NCI-H2196 treated with DMSO at 0.1 percent for 48 hours (cell line): ENCODE results near the gene ZEB2.
"Not testable (repeated sequence)": the region's sequence is repeated elsewhere in the genome, so short reads cannot be mapped to it uniquely, and the experiment has no call there.

ENCODE experiments used
- DNase-seq: peaks from one replicate; lab custom pipeline; 2025; ENCODE audit not compliant: unreplicated experiment; lab: John Stamatoyannopoulos, UW

ZEB2 gene

DNA sequence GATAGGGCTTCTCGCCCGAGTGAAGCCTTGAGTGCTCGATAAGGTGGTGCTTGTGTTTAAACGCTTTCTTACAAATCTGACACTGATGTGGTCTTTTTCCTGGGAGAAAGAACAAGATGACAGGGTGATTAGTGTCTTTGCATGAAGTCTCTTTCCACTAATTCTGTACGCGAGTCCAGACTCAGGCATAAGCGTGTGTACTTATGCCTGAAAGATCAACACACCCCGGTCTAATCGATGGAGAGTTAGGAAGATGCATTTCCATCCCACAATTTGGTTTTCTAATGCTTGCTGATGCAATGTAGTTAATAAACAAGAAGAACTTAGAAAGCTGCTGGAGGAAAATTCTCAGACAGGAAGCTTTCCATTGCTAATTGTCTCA, 130.0 kb downstream of the ZEB2 start:
- DNase-seq: no peak

- DNase-seq: no peak
These were observed 130.6 kb downstream of the ZEB2 start for GRCh38 chr2:144389151-144389929.

GRCh38 chr2:144385381-144385780, 134.5 kb downstream of the ZEB2 start:
- DNase-seq: no peak

DNA sequence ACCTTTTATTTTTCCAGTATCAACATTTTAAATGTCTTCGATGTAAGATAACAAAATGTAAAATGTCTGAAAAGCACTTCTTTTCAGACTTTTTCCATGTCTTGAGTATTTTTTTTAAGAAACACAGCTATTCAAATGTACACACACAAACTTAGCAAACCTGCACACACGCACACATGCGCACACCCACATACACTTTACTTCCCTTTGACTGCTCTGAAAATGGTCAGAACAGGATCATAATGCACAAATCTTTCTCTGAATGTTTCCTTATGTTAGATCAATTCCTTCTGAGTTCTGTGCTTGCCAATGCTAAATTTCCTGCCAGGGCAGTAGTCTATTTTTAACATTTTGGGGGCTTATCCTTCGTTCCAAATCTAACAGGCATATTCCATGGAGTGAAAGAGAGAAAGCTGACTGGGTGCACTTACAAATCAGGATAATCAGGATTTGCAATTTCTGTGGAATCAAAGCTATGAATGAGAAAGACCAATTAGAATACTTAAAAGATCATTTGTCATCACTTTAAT, 136.3 kb downstream of the ZEB2 start:
- DNase-seq: no peak

DNA sequence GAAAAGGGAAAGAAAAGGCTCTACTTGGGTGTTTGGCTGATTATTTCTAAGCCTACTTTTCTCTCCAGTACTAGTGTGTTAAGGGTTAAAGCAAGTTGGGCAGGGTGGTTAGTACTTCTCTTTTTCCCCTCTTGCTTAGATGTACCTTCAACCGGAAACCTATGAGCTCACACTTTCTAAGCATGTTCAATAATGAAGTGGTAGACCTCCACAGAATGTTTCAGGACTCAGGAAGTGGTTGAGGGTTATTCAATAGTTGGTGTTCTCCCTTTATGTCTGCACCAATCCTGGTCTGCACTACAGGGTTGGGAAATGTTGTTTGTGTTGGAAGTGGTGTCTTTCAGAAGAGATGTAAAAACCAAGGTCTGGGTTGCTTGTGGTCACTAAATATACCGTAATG, 137.1 kb downstream of the ZEB2 start:
- no peak for DNase-seq

DNA sequence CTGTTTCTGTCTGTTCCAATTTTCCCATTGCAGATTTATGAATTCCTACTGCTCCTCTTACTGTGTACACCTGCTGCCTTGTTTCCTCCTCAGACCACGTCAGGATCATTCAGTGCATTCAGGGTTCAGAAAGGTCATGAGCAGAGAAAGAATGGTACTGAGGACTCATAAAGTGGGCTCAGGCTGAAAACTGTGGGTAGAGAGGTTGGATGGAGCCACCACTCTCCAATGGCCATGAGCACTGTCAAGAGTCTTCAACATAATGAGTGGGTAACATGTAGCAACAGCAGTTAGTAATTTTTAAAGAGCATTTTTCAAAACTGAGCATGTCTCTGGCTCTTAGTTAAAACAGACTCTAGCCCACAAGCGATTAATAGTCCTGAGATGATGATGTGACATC, 138.2 kb downstream of the ZEB2 start:
- DNase-seq: no peak

GRCh38 chr2:144379851-144380311, 140.0 kb downstream of the ZEB2 start:
- DNase-seq: no peak

- DNase-seq: no peak
These were observed 141.4 kb downstream of the ZEB2 start for GRCh38 chr2:144378551-144378950.

DNA sequence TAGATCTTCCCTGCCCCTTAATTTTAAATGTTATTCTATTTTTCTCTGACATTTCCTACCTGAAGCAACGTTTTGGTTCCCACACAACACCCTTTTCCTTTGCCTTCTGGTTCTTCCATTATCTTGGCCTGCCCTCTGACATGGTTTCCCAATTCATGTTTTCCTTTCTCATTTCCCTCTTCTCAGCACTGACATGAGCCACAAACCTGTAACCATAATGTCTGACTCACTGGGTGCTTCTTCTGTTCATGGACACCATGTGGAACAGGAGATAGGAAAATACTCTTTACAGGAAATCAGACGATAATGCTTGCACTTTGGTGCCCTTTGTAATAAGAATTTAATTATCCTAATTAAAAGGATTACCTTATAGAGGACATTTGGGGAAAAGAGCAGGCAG, 142.0 kb downstream of the ZEB2 start:
- DNase-seq: no peak

GRCh38 chr2:144376926-144377325, 143.0 kb downstream of the ZEB2 start:
- no peak for DNase-seq

- DNase-seq: no peak
These were observed 143.5 kb downstream of the ZEB2 start for GRCh38 chr2:144376460-144376859.

- DNase-seq: no peak
These were observed 145.7 kb downstream of the ZEB2 start for GRCh38 chr2:144374163-144374661.

DNA sequence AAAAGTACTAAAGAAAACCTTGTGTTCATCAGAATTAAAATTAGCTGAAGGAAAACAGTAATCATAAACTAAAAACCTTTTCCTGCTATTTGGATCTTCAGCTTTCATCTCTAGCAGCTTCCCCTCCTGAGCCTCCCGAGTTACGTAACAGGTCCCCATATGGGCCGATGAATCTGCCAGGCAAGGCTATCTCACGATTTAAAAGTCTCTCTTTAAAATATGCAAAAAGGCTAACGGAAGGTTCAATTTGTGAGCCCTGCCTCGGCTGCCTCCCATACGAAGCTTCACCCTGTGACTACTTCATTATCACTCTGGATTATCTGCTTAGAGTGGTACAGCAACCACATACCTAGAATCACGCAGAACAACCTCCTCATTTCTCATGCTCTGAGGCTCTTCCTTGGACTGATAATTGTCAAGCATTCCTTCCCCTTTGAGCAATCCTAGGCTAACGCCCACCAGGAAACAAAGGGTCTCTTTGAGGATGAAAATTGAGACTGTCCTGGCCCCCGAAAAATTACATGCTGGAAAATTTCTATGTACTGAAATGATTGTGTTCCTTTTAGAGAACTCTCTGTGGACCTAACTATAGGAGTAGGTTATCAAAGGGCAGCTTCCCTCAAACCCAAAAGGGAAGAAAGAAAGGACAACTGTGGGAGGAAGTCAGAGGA, 147.4 kb downstream of the ZEB2 start:
- no peak for DNase-seq

GRCh38 chr2:144370937-144371584, 148.9 kb downstream of the ZEB2 start:
- no peak for DNase-seq

- no peak for DNase-seq
These were observed 150.5 kb downstream of the ZEB2 start for GRCh38 chr2:144369416-144369815.

- DNase-seq: no peak
These were observed 153.0 kb downstream of the ZEB2 start for GRCh38 chr2:144366825-144367429.

DNA sequence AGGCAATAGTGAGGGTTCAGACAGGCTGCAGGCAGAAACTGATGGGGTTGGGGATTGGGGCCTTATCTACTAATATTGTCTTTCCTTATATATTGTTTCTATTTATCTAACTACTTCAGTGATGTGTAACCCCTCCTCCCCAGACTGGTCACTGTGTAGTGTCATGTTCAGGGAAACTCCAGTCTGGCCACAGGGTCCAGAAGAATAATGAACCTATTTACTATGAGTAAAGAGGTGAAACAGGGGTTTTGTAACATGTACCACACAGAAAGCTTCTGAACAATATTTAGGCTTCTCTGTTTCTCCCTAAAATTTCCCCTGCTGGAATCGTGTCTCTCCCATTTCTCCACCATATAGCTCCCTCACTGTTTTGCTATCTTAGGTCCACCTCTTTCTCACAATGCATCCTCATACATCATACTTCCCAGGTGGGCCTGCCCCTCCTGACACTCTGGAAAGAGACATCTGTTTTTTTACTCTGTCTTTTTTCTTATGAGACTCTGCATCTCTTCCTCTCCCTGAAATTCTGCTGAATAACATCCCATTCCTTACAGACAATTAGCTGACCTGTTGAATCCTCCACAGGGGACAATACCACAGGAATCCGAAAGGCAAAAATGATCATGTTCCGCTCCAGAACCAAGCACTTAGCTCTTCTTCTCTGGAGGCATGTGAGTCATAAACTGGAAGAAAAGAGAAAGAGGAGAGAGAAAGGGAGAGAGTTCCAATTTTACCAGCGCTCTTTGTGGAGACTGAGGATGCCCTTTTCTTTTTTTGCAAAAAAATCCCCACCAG, 154.8 kb downstream of the ZEB2 start:
- DNase-seq: no peak

GRCh38 chr2:144364247-144364646, 155.7 kb downstream of the ZEB2 start:
- DNase-seq: not testable (repeated sequence)

GRCh38 chr2:144362401-144362800, 157.5 kb downstream of the ZEB2 start:
- no peak for DNase-seq

- no peak for DNase-seq
These were observed 158.2 kb downstream of the ZEB2 start for GRCh38 chr2:144361742-144362141.
